ENCODE results near the gene SOST.
A peak's percentile ranks its signal among the peaks of the same experiment; 100 is the strongest.

Gene SOST

GRCh38 chr17:43728081-43728480, 30.5 kb downstream of the SOST start:
- no peak overlapping the region for H3K4me3 ChIP-seq (ENCODE audit: low read length)
- DNase-seq (ENCODE audit: low read depth), result no peak
- no peak for TF ChIP-seq CTCF (IDR thresholded peaks at IDR 0.05; ENCODE audit: insufficient read depth, low read depth, low read length, missing control alignments)

GRCh38 chr17:43723697-43724359, 34.8 kb downstream of the SOST start:
- peak; percentile 56 for DNase-seq (ENCODE audit: low read depth)
- no peak overlapping the region for H3K4me3 ChIP-seq (ENCODE audit: low read length)
- TF ChIP-seq CTCF (IDR thresholded peaks at IDR 0.05; ENCODE audit: insufficient read depth, low read depth, low read length, missing control alignments), result no peak

- no peak overlapping the region for H3K4me3 ChIP-seq (ENCODE audit: low read length)
- no peak for DNase-seq (ENCODE audit: low read depth)
- no peak for TF ChIP-seq CTCF (IDR thresholded peaks at IDR 0.05; ENCODE audit: insufficient read depth, low read depth, low read length, missing control alignments)
Observed at GRCh38 chr17:43722870-43723665, 35.5 kb downstream of the SOST start.

- no peak for DNase-seq (ENCODE audit: low read depth)
- no peak overlapping the region for H3K4me3 ChIP-seq (ENCODE audit: low read length)
- no peak for TF ChIP-seq CTCF (IDR thresholded peaks at IDR 0.05; ENCODE audit: insufficient read depth, low read depth, low read length, missing control alignments)
Observed at GRCh38 chr17:43722269-43722619, 36.3 kb downstream of the SOST start.

- DNase-seq (ENCODE audit: low read depth), result no peak
Observed at GRCh38 chr17:43721537-43722268, 36.9 kb downstream of the SOST start.

More at GRCh38 chr17:43721537-43722268, 36.9 kb downstream of the SOST start:
- H3K4me3 ChIP-seq (ENCODE audit: low read length), result no peak overlapping the region
- no peak for TF ChIP-seq CTCF (IDR thresholded peaks at IDR 0.05; ENCODE audit: insufficient read depth, low read depth, low read length, missing control alignments)

Data from epithelial cell of esophagus (primary cell).